GM23248 (cell line): ENCODE data around the gene GUCY1B1. TPM values are rescaled to one million over a fixed set of nuclear protein-coding genes. Genes with fewer than 3 reads are reported as not detected.
A peak's percentile ranks its signal among the peaks of the same experiment; 100 is the strongest.

Experiments
- DNase-seq: peaks from one replicate; pipeline ENCODE4 v3.0.0-alpha.2; 2015
- H2AFZ ChIP-seq: fragments of 200-600 bp; sonication (generic); 2 replicates; pipeline ENCODE4 v1.6.1; 2016; ENCODE audit warnings: antibody characterized with exemption
- H3F3A ChIP-seq: fragments of 200-600 bp; sonication (generic); 2 replicates; pipeline ENCODE4 v1.6.1; 2016; ENCODE audit warnings: mild to moderate bottlenecking, antibody characterized with exemption, mixed run types; ENCODE audit not compliant: insufficient read depth
- H3K27ac ChIP-seq: fragments of 200-600 bp; sonication (generic); 2 replicates; pipeline ENCODE4 v1.5.1; 2016; ENCODE audit warnings: mild to moderate bottlenecking
- H3K27me3 ChIP-seq: fragments of 200-600 bp; sonication (generic); replicated peaks from 2 replicates; pipeline ENCODE4 v1.6.1; 2016; ENCODE audit warnings: mild to moderate bottlenecking; ENCODE audit not compliant: insufficient read depth
- H3K36me3 ChIP-seq: fragments of 200-600 bp; sonication (generic); 2 replicates; pipeline ENCODE4 v1.6.1; 2016; ENCODE audit warnings: low read depth, mild to moderate bottlenecking
- H3K4me1 ChIP-seq: fragments of 200-600 bp; sonication (generic); 2 replicates; pipeline ENCODE4 v1.6.1; 2016; ENCODE audit warnings: mild to moderate bottlenecking; ENCODE audit not compliant: insufficient read depth
- H3K4me2 ChIP-seq: fragments of 200-600 bp; sonication (generic); one replicate; pipeline ENCODE4 v1.6.1; 2016; ENCODE audit warnings: mild to moderate bottlenecking; ENCODE audit not compliant: unreplicated experiment
- H3K4me3 ChIP-seq: fragments of 200-600 bp; sonication (generic); 2 replicates; pipeline ENCODE4 v1.5.1; 2016; ENCODE audit warnings: mild to moderate bottlenecking
- H3K79me2 ChIP-seq: fragments of 200-600 bp; sonication (generic); 2 replicates; pipeline ENCODE4 v1.6.1; 2016; ENCODE audit warnings: mild to moderate bottlenecking; ENCODE audit not compliant: insufficient read depth
- H3K9ac ChIP-seq: fragments of 200-600 bp; sonication (generic); 2 replicates; pipeline ENCODE4 v1.6.1; 2016; ENCODE audit warnings: mild to moderate bottlenecking
- H3K9me2 ChIP-seq: fragments of 200-600 bp; sonication (generic); 2 replicates; pipeline ENCODE4 v1.6.1; 2016; ENCODE audit warnings: mixed run types, mild to moderate bottlenecking, moderate library complexity; ENCODE audit not compliant: insufficient read depth
- H3K9me3 ChIP-seq: fragments of 200-600 bp; sonication (generic); one replicate; pipeline ENCODE4 v1.6.1; 2017; ENCODE audit warnings: low read depth
- H4K20me1 ChIP-seq: fragments of 200-600 bp; sonication (generic); 2 replicates; pipeline ENCODE4 v1.6.0; 2016; ENCODE audit not compliant: insufficient read depth
- EZH2 ChIP-seq: fragments of 200-600 bp; sonication (generic); IDR thresholded peaks from 2 replicates; pipeline ENCODE4 v1.6.1; 2018; ENCODE audit warnings: antibody characterized with exemption, mild to moderate bottlenecking; ENCODE audit not compliant: insufficient read depth, poor library complexity, severe bottlenecking
- EZH2phosphoT487 ChIP-seq: fragments of 200-600 bp; sonication (generic); IDR thresholded peaks from 2 replicates; pipeline ENCODE4 v1.6.1; 2018; ENCODE audit warnings: antibody characterized with exemption, moderate library complexity, mild to moderate bottlenecking, low read depth; ENCODE audit not compliant: insufficient read depth
- WGBS, 2 experiments: methylation state at CpG; one replicate each; pipeline ENCODE4 v1.1.6; 2015 to 2017; ENCODE audit warnings: low lambda C conversion rate in 2 of 2, low coverage in 1 of 2; ENCODE audit errors: missing lambda C conversion rate in 2 of 2; 5-methylcytosine and 5-hydroxymethylcytosine counted together
- in situ Hi-C: fragments of 300-500 bp; cut with MboI; formaldehyde crosslinking; loops from 2 replicates; pipeline ENCODE4 v1.15.0; 2020
- polyA plus RNA-seq: library from polyadenylated mRNA; unstranded; fragments of >200 nt; fragmentation: Nextera tagmentation; extraction: Ambion mirVana; gene quantifications from 2 replicates; pipeline ENCODE4 v1.2.1, GENCODE V29; 2016
- total RNA-seq: library from RNA; depleted of rRNA; stranded (reverse); fragments of >200 nt; shearing (Covaris generic); gene quantifications from 2 replicates; pipeline ENCODE4 v1.2.3, GENCODE V29; 2014

Gene GUCY1B1
- total and polyA plus RNA-seq, 2 experiments from 2014 or later = 0.56 to 2.1 TPM

DNA sequence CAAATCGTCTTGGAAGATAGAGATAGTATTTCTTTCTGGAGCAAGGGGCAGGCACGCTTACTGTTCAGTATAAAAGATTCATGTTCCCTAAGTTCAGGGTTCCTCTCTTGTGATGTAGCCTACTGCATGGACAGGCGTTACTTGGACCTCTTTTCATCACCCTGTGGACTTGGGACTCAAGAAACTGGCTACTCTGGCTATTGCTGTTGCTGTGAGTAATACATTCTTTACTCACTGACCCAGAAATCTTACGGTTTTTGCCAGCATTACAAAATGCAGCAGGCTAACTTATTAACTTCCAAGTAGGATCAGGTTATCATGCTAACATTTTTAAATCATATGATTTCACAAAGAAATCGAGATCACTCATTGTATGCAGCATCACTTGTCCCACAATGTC is 12.8 kb upstream of the GUCY1B1 start:
- peak; percentile 78 for DNase-seq
- no peaks in the 10 kb centered on the region for H3K36me3 ChIP-seq
- TF ChIP-seq EZH2phosphoT487 = no peak
- TF ChIP-seq EZH2 = no peak
- H3K4me1 ChIP-seq = 0 out of 2 replicates have a peak, but pooled peaks cover 6% of the 10 kb centered on the region
- peaks cover 9% of the 10 kb centered on the region; the same call in 1 of the 2 replicates for H3F3A ChIP-seq
- H3K79me2 ChIP-seq = no peaks in the 10 kb centered on the region
- H3K4me3 ChIP-seq = no peak overlapping the region
- no peaks in the 10 kb centered on the region for H3K9me3 ChIP-seq
- in situ Hi-C loops = no loop called here
- no peak overlapping the region for H3K4me2 ChIP-seq
- H4K20me1 ChIP-seq = no peaks in the 10 kb centered on the region
- no peak overlapping the region for H3K27ac ChIP-seq
- no peaks in the 10 kb centered on the region for H3K9me2 ChIP-seq
- WGBS, 2 experiments = 36 to 48% methylated on average over 5 of the region's 5 CpGs
- H3K9ac ChIP-seq = no peak overlapping the region
- H2AFZ ChIP-seq = no peak overlapping the region
- no peaks in the 10 kb centered on the region; the same call in none of the 2 replicates for H3K27me3 ChIP-seq

DNA sequence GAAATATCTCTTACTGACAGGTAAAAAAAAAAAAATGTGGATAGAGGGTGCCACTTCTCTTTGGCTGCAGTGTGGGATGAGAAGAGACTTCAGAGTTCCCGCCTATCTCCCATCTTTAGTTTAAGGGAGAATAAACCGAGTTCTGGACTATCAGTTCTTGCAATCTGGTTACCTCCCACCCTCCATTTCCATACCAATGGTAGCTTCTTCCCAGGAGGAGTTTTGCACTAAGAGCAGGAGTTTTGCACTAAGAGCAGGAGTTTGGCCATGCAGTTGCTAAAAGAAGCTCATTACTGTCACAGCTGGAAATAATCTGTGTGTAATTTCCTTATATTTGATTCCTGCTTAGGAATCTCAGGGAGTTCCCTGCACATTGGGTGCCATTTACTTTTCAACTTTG is 10.8 kb upstream of the GUCY1B1 start:
- WGBS, 2 experiments = 45 to 49% methylated on average over 2 of the region's 2 CpGs
- no peak overlapping the region for H3K9ac ChIP-seq
- H3K36me3 ChIP-seq = no peaks in the 10 kb centered on the region
- TF ChIP-seq EZH2phosphoT487 (no peak), EZH2 (no peak)
- H3K27me3 ChIP-seq = no peaks in the 10 kb centered on the region; the same call in none of the 2 replicates
- no peak overlapping the region for H3K4me3 ChIP-seq
- no peak overlapping the region for H2AFZ ChIP-seq
- H3K9me3 ChIP-seq = no peaks in the 10 kb centered on the region
- no peak for DNase-seq
- no peaks in the 10 kb centered on the region for H3K79me2 ChIP-seq
- H3F3A ChIP-seq = peaks cover 9% of the 10 kb centered on the region; the same call in 1 of the 2 replicates
- in situ Hi-C loops = no loop called here
- H3K4me2 ChIP-seq = no peak overlapping the region
- H4K20me1 ChIP-seq = no peaks in the 10 kb centered on the region
- H3K9me2 ChIP-seq = no peaks in the 10 kb centered on the region
- H3K27ac ChIP-seq = no peak overlapping the region
- H3K4me1 ChIP-seq = 0 out of 2 replicates have a peak, but pooled peaks cover 6% of the 10 kb centered on the region

DNA sequence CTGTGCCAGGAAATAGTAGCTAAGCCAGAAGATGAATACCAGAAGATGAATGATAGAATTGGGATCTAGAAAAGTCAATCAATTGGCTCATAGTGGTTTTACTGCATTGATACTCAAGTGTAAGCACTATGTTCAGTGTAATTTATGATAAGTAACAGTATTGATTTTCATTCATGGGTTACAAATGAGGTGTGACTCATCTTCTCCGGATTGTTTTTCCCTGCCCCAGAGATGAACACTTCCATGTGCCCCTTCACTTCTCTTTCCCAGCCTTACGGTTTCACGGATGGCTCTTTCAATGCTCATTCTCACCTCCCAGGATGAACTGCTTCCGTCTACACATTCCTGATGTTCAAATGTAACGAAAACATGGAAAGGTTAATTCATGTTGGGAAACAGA is 9.8 kb upstream of the GUCY1B1 start:
- DNase-seq = no peak
- Histone ChIP-seq H2AFZ (no peak overlapping the region), H3F3A (peaks cover 9% of the 10 kb centered on the region; the same call in 1 of the 2 replicates), H3K27ac (no peak overlapping the region), H3K9me3 (no peaks in the 10 kb centered on the region), H3K4me3 (no peak overlapping the region), H3K4me1 (0 out of 2 replicates have a peak, but pooled peaks cover 6% of the 10 kb centered on the region), H3K79me2 (no peaks in the 10 kb centered on the region), H3K9ac (no peak overlapping the region), H3K36me3 (no peaks in the 10 kb centered on the region), H4K20me1 (no peaks in the 10 kb centered on the region), H3K4me2 (no peak overlapping the region), H3K27me3 (no peaks in the 10 kb centered on the region), H3K9me2 (no peaks in the 10 kb centered on the region)
- in situ Hi-C loops = no loop called here
- TF ChIP-seq EZH2phosphoT487 = no peak
- no peak for TF ChIP-seq EZH2
- WGBS, 2 experiments = 68 to 71% methylated on average over 5 of the region's 5 CpGs

DNA sequence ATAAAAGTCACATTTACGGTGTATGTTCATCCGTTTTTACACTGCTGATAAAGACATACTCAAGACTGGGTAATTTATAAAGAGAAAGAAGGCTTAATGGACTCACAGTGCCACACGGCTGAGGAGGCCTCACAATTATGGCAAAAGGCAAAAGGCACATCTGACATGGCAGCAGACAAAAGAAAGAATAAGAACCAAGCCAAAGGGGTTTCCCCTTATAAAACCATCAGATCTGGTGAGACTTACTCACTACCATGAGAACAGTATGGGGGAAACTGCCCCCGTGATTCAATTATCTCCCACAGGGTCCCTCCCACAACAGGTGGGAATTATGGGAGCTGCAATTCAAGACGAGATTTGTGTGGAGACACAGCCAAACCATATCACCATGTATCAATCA is 7.3 kb upstream of the GUCY1B1 start:
- no peaks in the 10 kb centered on the region for H3K9me2 ChIP-seq
- no peaks in the 10 kb centered on the region for H3K79me2 ChIP-seq
- H3K27ac ChIP-seq = no peak overlapping the region
- no peaks in the 10 kb centered on the region for H4K20me1 ChIP-seq
- H2AFZ ChIP-seq = no peak overlapping the region
- no peak overlapping the region for H3K9ac ChIP-seq
- H3K4me3 ChIP-seq = no peak overlapping the region
- DNase-seq = no peak
- no peaks in the 10 kb centered on the region for H3K27me3 ChIP-seq
- no peaks in the 10 kb centered on the region for H3F3A ChIP-seq
- H3K4me2 ChIP-seq = no peak overlapping the region
- in situ Hi-C loops = loop anchor here (25.0 kb wide), 1 partner anchor 111 kb away; the partner anchor contains the start of gene ASIC5
- TF ChIP-seq EZH2 = no peak
- no peak for TF ChIP-seq EZH2phosphoT487
- 68 to 71% methylated on average over 5 of the region's 5 CpGs for WGBS, 2 experiments
- H3K4me1 ChIP-seq = no peaks in the 10 kb centered on the region
- H3K9me3 ChIP-seq = no peaks in the 10 kb centered on the region
- no peaks in the 10 kb centered on the region for H3K36me3 ChIP-seq

DNA sequence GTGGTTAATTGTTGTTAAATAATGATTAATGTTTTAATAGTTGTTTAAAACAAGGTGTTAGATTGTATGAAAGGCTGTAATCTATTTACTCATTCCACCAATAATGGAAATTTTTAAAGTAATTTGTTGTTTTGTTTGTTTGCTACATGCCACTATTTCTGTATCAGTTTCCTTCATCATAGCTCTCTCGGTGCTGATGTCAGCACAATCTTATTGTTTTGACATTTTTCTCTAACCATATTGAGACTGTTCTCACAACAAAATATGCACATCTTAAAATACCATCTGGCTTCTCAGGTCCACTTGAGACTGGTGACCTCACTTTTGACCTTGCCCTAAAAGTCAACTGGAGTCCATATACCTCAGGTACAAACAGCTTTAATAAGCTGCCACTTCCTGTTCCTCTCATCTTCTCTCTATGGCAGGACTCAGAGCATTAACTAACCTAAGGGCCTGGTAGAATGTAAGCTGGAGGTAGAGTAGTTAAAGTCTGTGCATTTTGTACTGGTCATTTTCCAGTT is 1.0 kb upstream of the GUCY1B1 start:
- in situ Hi-C loops = loop anchor here (25.0 kb wide), 1 partner anchor 104 kb away; the partner anchor contains the start of gene ASIC5
- H3K36me3 ChIP-seq = no peaks in the 10 kb centered on the region

More for the DNA sequence above, 1.0 kb upstream of the GUCY1B1 start:
- 89 to 94% methylated on average over 1 of the region's 1 CpG for WGBS, 2 experiments
- H3K27ac ChIP-seq = no peak overlapping the region
- H3K4me2 ChIP-seq = no peak overlapping the region
- DNase-seq = no peak
- no peak overlapping the region for H3K4me3 ChIP-seq
- H2AFZ ChIP-seq = no peak overlapping the region
- H3F3A ChIP-seq = no peaks in the 10 kb centered on the region
- no peaks in the 10 kb centered on the region for H3K79me2 ChIP-seq
- no peaks in the 10 kb centered on the region for H3K4me1 ChIP-seq
- H3K9ac ChIP-seq = no peak overlapping the region
- TF ChIP-seq EZH2 (no peak), EZH2phosphoT487 (no peak)
- no peaks in the 10 kb centered on the region for H3K9me2 ChIP-seq
- no peaks in the 10 kb centered on the region for H3K27me3 ChIP-seq
- no peaks in the 10 kb centered on the region for H3K9me3 ChIP-seq
- no peaks in the 10 kb centered on the region for H4K20me1 ChIP-seq
